Measurements from ENCODE around the gene ANAPC1.
"Not testable (repeated sequence)": the region's sequence is repeated elsewhere in the genome, so short reads cannot be mapped to it uniquely, and the experiment has no call there.

Gene ANAPC1

GRCh38 chr2:111725742-111726141 lies 158.3 kb downstream of the ANAPC1 start:
- peak; percentile 22 for DNase-seq

GRCh38 chr2:111719610-111720009 lies 164.4 kb downstream of the ANAPC1 start:
- not testable (repeated sequence) for DNase-seq

Measured in stimulated activated CD4-positive, alpha-beta T cell treated with anti-CD3 and anti-CD28 coated beads, Interleukin-4, amount 100 ng/mL, for 1 hour (primary cell).